GM23338 (cell line): ENCODE results near the gene ZYX. TPM values are rescaled to one million over a fixed set of nuclear protein-coding genes. Genes with fewer than 3 reads are reported as not detected.

Experiments
- ATAC-seq: fragments of 200-7000 bp; cut with Tn5 transposase; 3 replicates; pipeline ENCODE4 v1.9.1; 2020
- DNase-seq: peaks from one replicate; pipeline ENCODE4 v3.0.0-alpha.2; 2015; ENCODE audit warnings: low spot score
- H2AFZ ChIP-seq: fragments of 200-600 bp; sonication (generic); 2 replicates; pipeline ENCODE4 v1.8.0; 2016; ENCODE audit warnings: antibody characterized with exemption, mild to moderate bottlenecking, moderate library complexity
- H3F3A ChIP-seq: fragments of 200-600 bp; sonication (generic); replicated peaks from 2 replicates; pipeline ENCODE4 v1.8.0; 2017; ENCODE audit warnings: antibody characterized with exemption, mixed run types, low read depth
- H3K27ac ChIP-seq: fragments of 200-600 bp; sonication (generic); 2 replicates; pipeline ENCODE4 v1.6.1; 2016; ENCODE audit warnings: low read depth
- H3K27me3 ChIP-seq: fragments of 200-600 bp; sonication (generic); 2 replicates; pipeline ENCODE4 v1.8.0; 2016; ENCODE audit warnings: mild to moderate bottlenecking, mixed run types, moderate library complexity; ENCODE audit not compliant: insufficient read depth
- H3K36me3 ChIP-seq: fragments of 200-600 bp; sonication (generic); 2 replicates; pipeline ENCODE4 v1.8.0; 2016; ENCODE audit warnings: mild to moderate bottlenecking; ENCODE audit not compliant: insufficient read depth
- H3K4me1 ChIP-seq: fragments of 200-600 bp; sonication (generic); 2 replicates; pipeline ENCODE4 v1.8.0; 2016; ENCODE audit warnings: mild to moderate bottlenecking, moderate library complexity; ENCODE audit not compliant: insufficient read depth
- H3K4me2 ChIP-seq: fragments of 200-600 bp; sonication (generic); 2 replicates; pipeline ENCODE4 v1.7.1; 2017; ENCODE audit warnings: mixed run types
- H3K4me3 ChIP-seq: fragments of 200-600 bp; sonication (generic); 2 replicates; pipeline ENCODE4 v1.6.1; 2016; ENCODE audit warnings: mixed run types
- H3K79me2 ChIP-seq: fragments of 200-600 bp; sonication (generic); replicated peaks from 2 replicates; pipeline ENCODE4 v1.8.0; 2017; ENCODE audit warnings: mild to moderate bottlenecking; ENCODE audit not compliant: insufficient read depth
- H3K9me2 ChIP-seq: fragments of 200-600 bp; sonication (generic); 2 replicates; pipeline ENCODE4 v1.8.0; 2017; ENCODE audit not compliant: insufficient read depth
- H4K20me1 ChIP-seq: fragments of 200-600 bp; sonication (generic); replicated peaks from 2 replicates; pipeline ENCODE4 v1.8.0; 2017; ENCODE audit warnings: mild to moderate bottlenecking; ENCODE audit not compliant: insufficient read depth
- H3K27ac Mint-ChIP-seq: 2 replicates; pipeline ENCODE4 v1.8.0; 2020; ENCODE audit warnings: inconsistent platforms, mild to moderate bottlenecking, moderate library complexity, mixed read lengths
- H3K27me3 Mint-ChIP-seq: 3 replicates; pipeline ENCODE4 v1.8.0; 2022; ENCODE audit warnings: low read depth, mild to moderate bottlenecking, moderate library complexity, mixed read lengths, inconsistent platforms; ENCODE audit not compliant: insufficient read depth, poor library complexity
- H3K36me3 Mint-ChIP-seq: 3 replicates; pipeline ENCODE4 v1.8.0; 2021; ENCODE audit warnings: low read depth, mild to moderate bottlenecking, inconsistent platforms, moderate library complexity, mixed read lengths
- H3K4me1 Mint-ChIP-seq: 3 replicates; pipeline ENCODE4 v1.8.0; 2020; ENCODE audit warnings: mild to moderate bottlenecking, inconsistent platforms, mixed read lengths
- H3K4me3 Mint-ChIP-seq: 3 replicates; pipeline ENCODE4 v1.8.0; 2021; ENCODE audit warnings: moderate library complexity, mild to moderate bottlenecking, inconsistent platforms, mixed read lengths
- H3K9me3 Mint-ChIP-seq: 3 replicates; pipeline ENCODE4 v1.8.0; 2020; ENCODE audit warnings: moderate library complexity, mild to moderate bottlenecking, inconsistent platforms, mixed read lengths
- CREB1 ChIP-seq: fragments of 250-450 bp; sonication (Bioruptor Pico); IDR thresholded peaks from 2 replicates; pipeline ENCODE4 v1.5.0; 2020; ENCODE audit warnings: low read depth, mild to moderate bottlenecking, moderate library complexity
- EZH2 ChIP-seq: fragments of 200-600 bp; sonication (generic); IDR thresholded peaks from one replicate; pipeline ENCODE4 v1.8.0; 2017; ENCODE audit warnings: antibody characterized with exemption, mild to moderate bottlenecking, low read depth; ENCODE audit not compliant: unreplicated experiment
- JUNB ChIP-seq: IDR thresholded peaks from one replicate; pipeline ENCODE4 v1.6.1; 2016; ENCODE audit warnings: antibody characterized with exemption; ENCODE audit not compliant: unreplicated experiment
- POLR2AphosphoS5 ChIP-seq: IDR thresholded peaks from 2 replicates; pipeline ENCODE4 v1.6.1; 2016; ENCODE audit warnings: antibody characterized with exemption, low read depth
- STAT1 ChIP-seq: IDR thresholded peaks from one replicate; pipeline ENCODE4 v1.6.1; 2016; ENCODE audit warnings: antibody characterized with exemption; ENCODE audit not compliant: unreplicated experiment
- ZNF114 ChIP-seq: fragments of 250-450 bp; sonication (Bioruptor Pico); IDR thresholded peaks from 2 replicates; pipeline ENCODE4 v1.5.0; 2020; ENCODE audit warnings: mild to moderate bottlenecking, moderate library complexity
- polyA plus RNA-seq: library from polyadenylated mRNA; unstranded; fragments of >200 nt; fragmentation: Nextera tagmentation; extraction: Ambion mirVana; gene quantifications from 2 replicates; pipeline ENCODE4 v1.2.1, GENCODE V29; 2016
- total RNA-seq: library from RNA; depleted of rRNA; stranded (reverse); fragments of >200 nt; shearing (Covaris generic); gene quantifications from 2 replicates; pipeline ENCODE4 v1.2.3, GENCODE V29; 2014
- TF ChIP-seq, protein P1 (sequence below): IDR thresholded peaks from one replicate; pipeline ENCODE4 v1.6.1; 2018; ENCODE audit warnings: antibody characterized with exemption; ENCODE audit not compliant: unreplicated experiment
- TF ChIP-seq, protein P2 (sequence below): IDR thresholded peaks from 2 replicates; pipeline ENCODE4 v1.6.1; 2016; ENCODE audit warnings: antibody characterized with exemption
- TF ChIP-seq, protein P3 (sequence below), 2 experiments: fragments of 200-600 bp in 1 of 2; sonication (generic) in 1 of 2; conservative IDR thresholded peaks; 2 replicates each; pipeline versions ENCODE4 v1.5.1 to v1.6.1; 2016 to 2017; ENCODE audit warnings: antibody characterized with exemption in 2 of 2, low read depth in 2 of 2, mild to moderate bottlenecking in 2 of 2, moderate library complexity in 1 of 2
- TF ChIP-seq, protein P4 (sequence below): fragments of 250-450 bp; sonication (Bioruptor Pico); IDR thresholded peaks from 2 replicates; pipeline ENCODE4 v1.5.0; 2020; ENCODE audit warnings: mild to moderate bottlenecking, moderate library complexity

The ZYX gene
- total and polyA plus RNA-seq, 2 experiments from 2014 or later, result 111 to 141 TPM

DNA sequence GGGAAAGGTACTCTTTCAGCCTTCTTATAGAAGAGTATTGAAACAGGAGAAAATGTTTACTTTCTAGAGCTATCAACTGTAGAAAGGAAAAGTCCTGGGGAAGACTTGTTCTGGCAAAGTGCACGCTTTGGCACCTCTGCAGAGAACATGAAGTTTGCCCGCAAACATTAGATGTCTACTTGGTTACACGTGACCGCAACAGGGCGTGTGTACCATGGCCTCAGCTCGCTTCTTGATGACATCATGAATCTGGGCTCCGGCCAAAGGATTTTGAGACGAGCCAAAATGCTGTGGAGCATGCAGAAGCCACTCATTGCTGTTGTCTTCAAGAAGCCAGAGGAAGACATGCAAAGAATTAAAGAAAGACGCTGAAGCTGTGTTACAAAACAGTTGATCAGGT is 53.5 kb downstream of the ZYX start (continued):
- TF ChIP-seq, protein P1, sequence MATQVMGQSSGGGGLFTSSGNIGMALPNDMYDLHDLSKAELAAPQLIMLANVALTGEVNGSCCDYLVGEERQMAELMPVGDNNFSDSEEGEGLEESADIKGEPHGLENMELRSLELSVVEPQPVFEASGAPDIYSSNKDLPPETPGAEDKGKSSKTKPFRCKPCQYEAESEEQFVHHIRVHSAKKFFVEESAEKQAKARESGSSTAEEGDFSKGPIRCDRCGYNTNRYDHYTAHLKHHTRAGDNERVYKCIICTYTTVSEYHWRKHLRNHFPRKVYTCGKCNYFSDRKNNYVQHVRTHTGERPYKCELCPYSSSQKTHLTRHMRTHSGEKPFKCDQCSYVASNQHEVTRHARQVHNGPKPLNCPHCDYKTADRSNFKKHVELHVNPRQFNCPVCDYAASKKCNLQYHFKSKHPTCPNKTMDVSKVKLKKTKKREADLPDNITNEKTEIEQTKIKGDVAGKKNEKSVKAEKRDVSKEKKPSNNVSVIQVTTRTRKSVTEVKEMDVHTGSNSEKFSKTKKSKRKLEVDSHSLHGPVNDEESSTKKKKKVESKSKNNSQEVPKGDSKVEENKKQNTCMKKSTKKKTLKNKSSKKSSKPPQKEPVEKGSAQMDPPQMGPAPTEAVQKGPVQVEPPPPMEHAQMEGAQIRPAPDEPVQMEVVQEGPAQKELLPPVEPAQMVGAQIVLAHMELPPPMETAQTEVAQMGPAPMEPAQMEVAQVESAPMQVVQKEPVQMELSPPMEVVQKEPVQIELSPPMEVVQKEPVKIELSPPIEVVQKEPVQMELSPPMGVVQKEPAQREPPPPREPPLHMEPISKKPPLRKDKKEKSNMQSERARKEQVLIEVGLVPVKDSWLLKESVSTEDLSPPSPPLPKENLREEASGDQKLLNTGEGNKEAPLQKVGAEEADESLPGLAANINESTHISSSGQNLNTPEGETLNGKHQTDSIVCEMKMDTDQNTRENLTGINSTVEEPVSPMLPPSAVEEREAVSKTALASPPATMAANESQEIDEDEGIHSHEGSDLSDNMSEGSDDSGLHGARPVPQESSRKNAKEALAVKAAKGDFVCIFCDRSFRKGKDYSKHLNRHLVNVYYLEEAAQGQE, result no peak
- TF ChIP-seq, protein P2, sequence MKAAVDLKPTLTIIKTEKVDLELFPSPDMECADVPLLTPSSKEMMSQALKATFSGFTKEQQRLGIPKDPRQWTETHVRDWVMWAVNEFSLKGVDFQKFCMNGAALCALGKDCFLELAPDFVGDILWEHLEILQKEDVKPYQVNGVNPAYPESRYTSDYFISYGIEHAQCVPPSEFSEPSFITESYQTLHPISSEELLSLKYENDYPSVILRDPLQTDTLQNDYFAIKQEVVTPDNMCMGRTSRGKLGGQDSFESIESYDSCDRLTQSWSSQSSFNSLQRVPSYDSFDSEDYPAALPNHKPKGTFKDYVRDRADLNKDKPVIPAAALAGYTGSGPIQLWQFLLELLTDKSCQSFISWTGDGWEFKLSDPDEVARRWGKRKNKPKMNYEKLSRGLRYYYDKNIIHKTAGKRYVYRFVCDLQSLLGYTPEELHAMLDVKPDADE, result no peak
- TF ChIP-seq POLR2AphosphoS5 (no peak), ZNF114 (CRISPR knock-in tag) (no peak)

DNA sequence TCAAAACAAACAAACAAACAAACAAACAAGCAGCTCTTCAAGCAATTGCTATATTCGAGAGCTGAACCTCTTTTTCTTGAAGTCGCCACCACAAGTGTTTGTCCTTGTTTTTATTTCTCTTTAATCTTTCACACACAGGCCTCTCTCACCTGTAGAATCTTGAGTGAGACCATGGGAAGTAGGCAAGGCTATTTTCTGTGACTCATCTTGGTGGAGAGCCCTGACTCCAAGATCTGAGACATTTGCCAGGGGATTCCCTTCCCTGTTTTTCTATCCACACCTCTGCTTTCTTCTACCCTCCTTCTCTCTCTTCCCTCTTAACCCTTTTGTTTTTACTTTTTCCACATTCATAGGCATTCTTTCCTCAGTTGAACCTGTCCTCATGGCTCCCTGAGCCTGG is 54.1 kb downstream of the ZYX start:
- Histone ChIP-seq H3K79me2 (no peaks in the 10 kb centered on the region), H3K9me2 (peaks cover 12% of the 10 kb centered on the region; the same call in 1 of the 2 replicates), H3K36me3 (no peaks in the 10 kb centered on the region), H3F3A (no peaks in the 10 kb centered on the region), H4K20me1 (no peaks in the 10 kb centered on the region), H3K4me1 (peaks cover 14% of the 10 kb centered on the region), H3K27me3 (no peaks in the 10 kb centered on the region), H2AFZ (no peak overlapping the region), H3K4me3 (no peak overlapping the region), H3K4me2 (no peak overlapping the region), H3K27ac (no peak overlapping the region; the same call in 1 of the 2 replicates)
- H3K27me3 Mint-ChIP-seq, result peaks cover 2% of the 10 kb centered on the region
- no peak overlapping the region for H3K27ac Mint-ChIP-seq
- no peaks in the 10 kb centered on the region for H3K9me3 Mint-ChIP-seq
- DNase-seq (no peak), ATAC-seq (no peak)
- peaks cover 2% of the 10 kb centered on the region; the same call in 1 of the 3 replicates for H3K36me3 Mint-ChIP-seq
- peaks cover 24% of the 10 kb centered on the region for H3K4me1 Mint-ChIP-seq
- H3K4me3 Mint-ChIP-seq, result no peak overlapping the region
- TF ChIP-seq ZNF114 (CRISPR knock-in tag) (no peak), EZH2 (no peak), CREB1 (CRISPR knock-in tag) (no peak), JUNB (no peak), STAT1 (no peak)
- TF ChIP-seq, protein P3, sequence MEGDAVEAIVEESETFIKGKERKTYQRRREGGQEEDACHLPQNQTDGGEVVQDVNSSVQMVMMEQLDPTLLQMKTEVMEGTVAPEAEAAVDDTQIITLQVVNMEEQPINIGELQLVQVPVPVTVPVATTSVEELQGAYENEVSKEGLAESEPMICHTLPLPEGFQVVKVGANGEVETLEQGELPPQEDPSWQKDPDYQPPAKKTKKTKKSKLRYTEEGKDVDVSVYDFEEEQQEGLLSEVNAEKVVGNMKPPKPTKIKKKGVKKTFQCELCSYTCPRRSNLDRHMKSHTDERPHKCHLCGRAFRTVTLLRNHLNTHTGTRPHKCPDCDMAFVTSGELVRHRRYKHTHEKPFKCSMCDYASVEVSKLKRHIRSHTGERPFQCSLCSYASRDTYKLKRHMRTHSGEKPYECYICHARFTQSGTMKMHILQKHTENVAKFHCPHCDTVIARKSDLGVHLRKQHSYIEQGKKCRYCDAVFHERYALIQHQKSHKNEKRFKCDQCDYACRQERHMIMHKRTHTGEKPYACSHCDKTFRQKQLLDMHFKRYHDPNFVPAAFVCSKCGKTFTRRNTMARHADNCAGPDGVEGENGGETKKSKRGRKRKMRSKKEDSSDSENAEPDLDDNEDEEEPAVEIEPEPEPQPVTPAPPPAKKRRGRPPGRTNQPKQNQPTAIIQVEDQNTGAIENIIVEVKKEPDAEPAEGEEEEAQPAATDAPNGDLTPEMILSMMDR (conservative IDR thresholded peaks at IDR 0.05; ENCODE audit: low read depth in 2 of 2), result no peak
- TF ChIP-seq, protein P4, sequence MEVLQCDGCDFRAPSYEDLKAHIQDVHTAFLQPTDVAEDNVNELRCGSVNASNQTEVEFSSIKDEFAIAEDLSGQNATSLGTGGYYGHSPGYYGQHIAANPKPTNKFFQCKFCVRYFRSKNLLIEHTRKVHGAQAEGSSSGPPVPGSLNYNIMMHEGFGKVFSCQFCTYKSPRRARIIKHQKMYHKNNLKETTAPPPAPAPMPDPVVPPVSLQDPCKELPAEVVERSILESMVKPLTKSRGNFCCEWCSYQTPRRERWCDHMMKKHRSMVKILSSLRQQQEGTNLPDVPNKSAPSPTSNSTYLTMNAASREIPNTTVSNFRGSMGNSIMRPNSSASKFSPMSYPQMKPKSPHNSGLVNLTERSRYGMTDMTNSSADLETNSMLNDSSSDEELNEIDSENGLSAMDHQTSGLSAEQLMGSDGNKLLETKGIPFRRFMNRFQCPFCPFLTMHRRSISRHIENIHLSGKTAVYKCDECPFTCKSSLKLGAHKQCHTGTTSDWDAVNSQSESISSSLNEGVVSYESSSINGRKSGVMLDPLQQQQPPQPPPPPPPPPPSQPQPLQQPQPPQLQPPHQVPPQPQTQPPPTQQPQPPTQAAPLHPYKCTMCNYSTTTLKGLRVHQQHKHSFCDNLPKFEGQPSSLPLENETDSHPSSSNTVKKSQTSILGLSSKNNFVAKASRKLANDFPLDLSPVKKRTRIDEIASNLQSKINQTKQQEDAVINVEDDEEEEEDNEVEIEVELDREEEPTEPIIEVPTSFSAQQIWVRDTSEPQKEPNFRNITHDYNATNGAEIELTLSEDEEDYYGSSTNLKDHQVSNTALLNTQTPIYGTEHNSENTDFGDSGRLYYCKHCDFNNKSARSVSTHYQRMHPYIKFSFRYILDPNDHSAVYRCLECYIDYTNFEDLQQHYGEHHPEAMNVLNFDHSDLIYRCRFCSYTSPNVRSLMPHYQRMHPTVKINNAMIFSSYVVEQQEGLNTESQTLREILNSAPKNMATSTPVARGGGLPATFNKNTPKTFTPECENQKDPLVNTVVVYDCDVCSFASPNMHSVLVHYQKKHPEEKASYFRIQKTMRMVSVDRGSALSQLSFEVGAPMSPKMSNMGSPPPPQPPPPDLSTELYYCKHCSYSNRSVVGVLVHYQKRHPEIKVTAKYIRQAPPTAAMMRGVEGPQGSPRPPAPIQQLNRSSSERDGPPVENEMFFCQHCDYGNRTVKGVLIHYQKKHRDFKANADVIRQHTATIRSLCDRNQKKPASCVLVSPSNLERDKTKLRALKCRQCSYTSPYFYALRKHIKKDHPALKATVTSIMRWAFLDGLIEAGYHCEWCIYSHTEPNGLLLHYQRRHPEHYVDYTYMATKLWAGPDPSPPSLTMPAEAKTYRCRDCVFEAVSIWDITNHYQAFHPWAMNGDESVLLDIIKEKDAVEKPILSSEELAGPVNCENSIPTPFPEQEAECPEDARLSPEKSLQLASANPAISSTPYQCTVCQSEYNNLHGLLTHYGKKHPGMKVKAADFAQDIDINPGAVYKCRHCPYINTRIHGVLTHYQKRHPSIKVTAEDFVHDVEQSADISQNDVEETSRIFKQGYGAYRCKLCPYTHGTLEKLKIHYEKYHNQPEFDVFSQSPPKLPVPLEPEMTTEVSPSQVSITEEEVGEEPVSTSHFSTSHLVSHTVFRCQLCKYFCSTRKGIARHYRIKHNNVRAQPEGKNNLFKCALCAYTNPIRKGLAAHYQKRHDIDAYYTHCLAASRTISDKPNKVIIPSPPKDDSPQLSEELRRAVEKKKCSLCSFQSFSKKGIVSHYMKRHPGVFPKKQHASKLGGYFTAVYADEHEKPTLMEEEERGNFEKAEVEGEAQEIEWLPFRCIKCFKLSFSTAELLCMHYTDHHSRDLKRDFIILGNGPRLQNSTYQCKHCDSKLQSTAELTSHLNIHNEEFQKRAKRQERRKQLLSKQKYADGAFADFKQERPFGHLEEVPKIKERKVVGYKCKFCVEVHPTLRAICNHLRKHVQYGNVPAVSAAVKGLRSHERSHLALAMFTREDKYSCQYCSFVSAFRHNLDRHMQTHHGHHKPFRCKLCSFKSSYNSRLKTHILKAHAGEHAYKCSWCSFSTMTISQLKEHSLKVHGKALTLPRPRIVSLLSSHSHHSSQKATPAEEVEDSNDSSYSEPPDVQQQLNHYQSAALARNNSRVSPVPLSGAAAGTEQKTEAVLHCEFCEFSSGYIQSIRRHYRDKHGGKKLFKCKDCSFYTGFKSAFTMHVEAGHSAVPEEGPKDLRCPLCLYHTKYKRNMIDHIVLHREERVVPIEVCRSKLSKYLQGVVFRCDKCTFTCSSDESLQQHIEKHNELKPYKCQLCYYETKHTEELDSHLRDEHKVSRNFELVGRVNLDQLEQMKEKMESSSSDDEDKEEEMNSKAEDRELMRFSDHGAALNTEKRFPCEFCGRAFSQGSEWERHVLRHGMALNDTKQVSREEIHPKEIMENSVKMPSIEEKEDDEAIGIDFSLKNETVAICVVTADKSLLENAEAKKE (CRISPR knock-in tag), result no peak
